Stimulated activated naive CD4-positive, alpha-beta T cell treated with Interleukin-2 at 50 U/mL for 16 hours (primary cell): ENCODE data around the gene JMJD7.

ENCODE experiments used
- DNase-seq: peaks from one replicate; lab custom pipeline; 2025; lab: John Stamatoyannopoulos, UW

The JMJD7 gene

DNA sequence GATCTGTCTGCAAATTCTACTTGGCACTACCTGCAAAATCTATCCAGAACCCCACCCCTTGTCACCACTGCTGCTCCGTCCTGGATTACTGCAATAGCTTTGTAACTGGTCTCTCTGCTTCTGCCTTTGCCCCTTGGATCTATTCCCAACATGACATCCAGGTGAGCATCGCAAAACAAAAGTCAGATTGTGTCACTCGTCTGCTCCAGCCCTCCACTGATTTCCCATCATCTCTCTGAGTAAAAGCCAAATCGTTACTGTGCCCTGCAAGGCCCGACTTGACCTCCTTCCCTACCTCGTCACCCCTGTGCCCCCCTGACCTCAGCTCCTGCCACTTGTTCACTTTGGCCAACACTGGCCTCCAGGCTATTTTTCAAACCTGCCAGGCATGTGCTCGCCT, 56.6 kb downstream of the JMJD7 start:
- DNase-seq: no peak

DNA sequence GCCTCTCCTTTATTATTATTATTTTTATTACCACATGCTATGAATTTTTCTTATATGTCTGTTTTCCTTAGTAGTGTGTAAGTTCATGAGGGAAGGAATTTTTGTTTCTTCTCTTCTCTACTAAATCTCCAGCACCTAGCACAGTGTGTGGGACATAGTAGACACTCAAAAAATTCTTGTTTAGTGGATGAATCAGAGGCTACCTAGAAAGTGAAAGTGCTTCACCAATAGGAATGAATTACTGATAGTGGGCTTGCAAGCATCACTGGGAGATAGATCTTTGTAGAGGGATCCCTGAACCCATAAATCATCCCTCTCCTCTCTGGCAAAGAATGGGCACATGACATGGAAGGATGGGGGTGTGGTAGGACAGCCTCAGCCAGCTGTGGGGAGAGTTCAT, 57.4 kb downstream of the JMJD7 start:
- DNase-seq: no peak

DNA sequence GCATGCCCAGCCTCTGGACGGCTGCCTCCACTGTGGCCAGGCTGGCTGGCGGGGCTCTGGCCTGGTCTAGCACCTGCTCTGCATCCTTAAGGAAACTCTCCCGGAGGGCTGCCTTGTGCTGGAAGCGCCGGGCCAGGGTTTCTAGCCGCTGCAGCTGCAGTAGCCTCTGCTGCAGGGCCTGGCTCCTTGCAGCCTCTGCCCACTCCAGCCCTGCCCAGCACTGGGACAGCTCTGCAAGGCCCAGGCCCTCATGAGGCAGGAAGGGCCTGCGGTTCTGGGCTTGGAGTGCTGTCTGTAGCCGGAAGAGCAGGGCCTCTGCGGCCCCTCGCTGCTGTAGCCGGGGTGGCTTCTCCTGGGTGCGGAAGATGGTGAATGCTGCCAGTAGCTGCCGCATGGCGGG, 57.9 kb downstream of the JMJD7 start:
- no peak for DNase-seq

DNA sequence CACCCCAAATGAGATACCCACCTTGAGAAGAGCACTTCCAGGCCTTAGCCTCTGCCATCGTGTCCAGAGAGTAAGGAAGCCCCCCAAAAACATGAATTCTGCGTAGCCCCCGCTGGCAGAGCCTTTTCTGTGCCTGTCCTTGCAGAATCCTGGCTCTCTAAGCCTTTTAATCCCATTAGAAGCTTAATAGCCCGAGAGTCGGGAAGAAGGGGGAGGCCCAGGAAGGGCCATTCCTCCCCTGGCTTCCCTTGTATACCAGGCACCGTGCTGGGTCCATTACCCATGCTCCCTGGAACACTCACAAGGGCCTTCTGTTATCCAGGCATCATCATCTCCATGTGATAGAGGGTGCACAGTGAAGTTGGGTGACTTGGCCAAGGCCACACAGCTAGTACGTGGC, 58.8 kb downstream of the JMJD7 start:
- no peak for DNase-seq

DNA sequence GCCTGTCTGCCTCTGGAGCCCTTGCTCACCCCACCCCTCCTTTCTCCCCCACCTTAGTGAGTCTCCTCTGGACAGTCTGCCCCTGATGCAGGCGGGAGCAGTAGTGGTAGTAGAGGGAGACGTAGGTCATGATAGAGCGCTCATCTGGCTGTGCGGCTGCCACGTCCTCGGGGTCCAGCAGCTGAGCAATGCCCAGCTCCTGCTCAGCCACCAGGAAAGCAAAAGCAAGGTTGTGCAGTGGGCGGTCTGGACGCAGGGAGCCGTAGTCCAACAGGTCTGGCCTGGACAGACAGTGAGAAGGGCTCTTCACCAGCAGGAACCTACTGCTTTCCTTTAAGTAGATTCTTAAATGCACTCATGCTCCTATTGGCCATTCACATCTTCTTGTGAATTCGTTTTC, 59.3 kb downstream of the JMJD7 start:
- DNase-seq: no peak
